H9 (cell line): ENCODE measurements around the gene RAB1B. TPM values are rescaled to one million over a fixed set of nuclear protein-coding genes. Genes with fewer than 3 reads are reported as not detected.

Experiments used
- DNase-seq: peaks from one replicate; pipeline ENCODE4 v3.0.0-alpha.2; 2017
- H2AFZ ChIP-seq: one replicate; pipeline ENCODE4 v1.6.1; 2013; ENCODE audit warnings: mild to moderate bottlenecking, low read length, control low read depth, moderate library complexity
- H2AK5ac ChIP-seq: 2 replicates; pipeline ENCODE4 v1.6.1; 2013; ENCODE audit warnings: low read length, control low read depth, mixed read lengths; ENCODE audit not compliant: insufficient read length
- H2BK120ac ChIP-seq: one replicate; pipeline ENCODE4 v1.6.1; 2013; ENCODE audit warnings: low read depth, mild to moderate bottlenecking, low read length, control low read depth, inconsistent platforms; ENCODE audit not compliant: poor library complexity, severe bottlenecking
- H2BK12ac ChIP-seq: 2 replicates; pipeline ENCODE4 v1.6.1; 2013; ENCODE audit warnings: low read length, control low read depth, mixed read lengths, low read depth; ENCODE audit not compliant: insufficient read length
- H2BK15ac ChIP-seq: 2 replicates; pipeline ENCODE4 v1.6.1; 2013; ENCODE audit warnings: low read depth, low read length, control low read depth
- H2BK20ac ChIP-seq: one replicate; pipeline ENCODE4 v1.6.1; 2013; ENCODE audit warnings: low read depth, mild to moderate bottlenecking, low read length, control low read depth, inconsistent platforms; ENCODE audit not compliant: poor library complexity, severe bottlenecking
- H2BK5ac ChIP-seq: 2 replicates; pipeline ENCODE4 v1.6.1; 2013; ENCODE audit warnings: low read length, control low read depth, mixed read lengths; ENCODE audit not compliant: insufficient read length
- H3K14ac ChIP-seq: 2 replicates; pipeline ENCODE4 v1.6.1; 2013; ENCODE audit warnings: low read length, control low read depth; ENCODE audit not compliant: insufficient read depth
- H3K18ac ChIP-seq: 2 replicates; pipeline ENCODE4 v1.6.1; 2013; ENCODE audit warnings: low read depth, mild to moderate bottlenecking, mixed read lengths, low read length, control low read depth; ENCODE audit not compliant: insufficient read length
- H3K23ac ChIP-seq: 2 replicates; pipeline ENCODE4 v1.6.1; 2013; ENCODE audit warnings: low read length, control low read depth, mixed read lengths, low read depth; ENCODE audit not compliant: insufficient read length
- H3K23me2 ChIP-seq: 2 replicates; pipeline ENCODE4 v1.6.1; 2013; ENCODE audit warnings: low read depth, mild to moderate bottlenecking, mixed read lengths, low read length, control low read depth; ENCODE audit not compliant: insufficient read length, poor library complexity, severe bottlenecking
- H3K27ac ChIP-seq: 2 replicates; pipeline ENCODE4 v1.5.1; 2013; ENCODE audit warnings: low read length, control low read depth, mixed read lengths, low read depth; ENCODE audit not compliant: insufficient read length
- H3K27me3 ChIP-seq: 2 replicates; pipeline ENCODE4 v1.6.1; 2013; ENCODE audit warnings: low read length, control low read depth, inconsistent platforms; ENCODE audit not compliant: insufficient read depth
- H3K4ac ChIP-seq: 2 replicates; pipeline ENCODE4 v1.6.1; 2013; ENCODE audit warnings: low read depth, mild to moderate bottlenecking, control low read depth, inconsistent platforms, low read length, moderate library complexity
- H3K4me1 ChIP-seq: 2 replicates; pipeline ENCODE4 v1.6.1; 2013; ENCODE audit warnings: low read length, control low read depth, inconsistent platforms; ENCODE audit not compliant: insufficient read depth
- H3K4me2 ChIP-seq: 2 replicates; pipeline ENCODE4 v1.6.1; 2013; ENCODE audit warnings: low read length, control low read depth, mixed read lengths; ENCODE audit not compliant: insufficient read length, insufficient read depth
- H3K56ac ChIP-seq: 2 replicates; pipeline ENCODE4 v1.6.1; 2013; ENCODE audit warnings: low read depth, mild to moderate bottlenecking, mixed read lengths, low read length, control low read depth; ENCODE audit not compliant: insufficient read length
- H3K79me1 ChIP-seq: 2 replicates; pipeline ENCODE4 v1.6.1; 2013; ENCODE audit warnings: low read depth, mild to moderate bottlenecking, moderate library complexity, low read length, control low read depth, inconsistent platforms; ENCODE audit not compliant: insufficient read depth, poor library complexity, severe bottlenecking
- H3K79me2 ChIP-seq: 2 replicates; pipeline ENCODE4 v1.6.1; 2013; ENCODE audit warnings: low read length, control low read depth, inconsistent platforms; ENCODE audit not compliant: insufficient read depth
- H3K9ac ChIP-seq: 2 replicates; pipeline ENCODE4 v1.6.1; 2013; ENCODE audit warnings: low read length, control low read depth, mixed read lengths; ENCODE audit not compliant: insufficient read length; ENCODE audit errors: extremely low read depth
- H3K9me3 ChIP-seq: one replicate; pipeline ENCODE4 v1.6.1; 2013; ENCODE audit warnings: low read depth, low read length, inconsistent platforms; ENCODE audit not compliant: control insufficient read depth
- H3T11ph ChIP-seq: one replicate; pipeline ENCODE4 v1.6.1; 2013; ENCODE audit warnings: mild to moderate bottlenecking, low read length, control low read depth, inconsistent platforms
- H4K20me1 ChIP-seq: one replicate; pipeline ENCODE4 v1.6.1; 2013; ENCODE audit not compliant: control insufficient read depth, insufficient read length, insufficient read depth
- H4K5ac ChIP-seq: 2 replicates; pipeline ENCODE4 v1.6.1; 2013; ENCODE audit warnings: low read depth, mild to moderate bottlenecking, mixed read lengths, low read length, control low read depth; ENCODE audit not compliant: insufficient read length
- H4K8ac ChIP-seq: replicated peaks from 2 replicates; pipeline ENCODE4 v1.6.1; 2013; ENCODE audit warnings: low read length, control low read depth, mixed read lengths, low read depth; ENCODE audit not compliant: insufficient read length
- H4K91ac ChIP-seq: 2 replicates; pipeline ENCODE4 v1.6.1; 2013; ENCODE audit warnings: low read depth, mild to moderate bottlenecking, moderate library complexity, mixed read lengths, low read length, control low read depth; ENCODE audit not compliant: insufficient read length
- H3K27ac Mint-ChIP-seq, 3 experiments: 2 replicates in 2 of 3; 3 replicates in 1 of 3; pipeline ENCODE4 v1.8.0; 2020 to 2021; ENCODE audit warnings: mixed read lengths in 3 of 3, mild to moderate bottlenecking in 1 of 3, moderate library complexity in 1 of 3
- H3K27me3 Mint-ChIP-seq: 2 replicates; pipeline ENCODE4 v1.8.0; 2021; ENCODE audit warnings: low read depth, mild to moderate bottlenecking, moderate library complexity, mixed read lengths
- H3K36me3 Mint-ChIP-seq, 3 experiments: 2 replicates in 2 of 3; 3 replicates in 1 of 3; pipeline ENCODE4 v1.8.0; 2020 to 2021; ENCODE audit warnings: low read depth in 3 of 3, mixed read lengths in 3 of 3; ENCODE audit not compliant: insufficient read depth in 1 of 3
- H3K4me1 Mint-ChIP-seq, 2 experiments: 2 replicates each; pipeline ENCODE4 v1.8.0; 2020; ENCODE audit warnings: mixed read lengths in 2 of 2
- H3K4me3 Mint-ChIP-seq, 2 experiments: 2 replicates in 1 of 2; 3 replicates in 1 of 2; pipeline ENCODE4 v1.8.0; 2020 to 2021; ENCODE audit warnings: mild to moderate bottlenecking in 2 of 2, mixed read lengths in 2 of 2, moderate library complexity in 1 of 2
- H3K9me3 Mint-ChIP-seq, 2 experiments: 2 replicates in 1 of 2; 3 replicates in 1 of 2; pipeline ENCODE4 v1.8.0; 2020; ENCODE audit warnings: mild to moderate bottlenecking in 2 of 2, mixed read lengths in 2 of 2, moderate library complexity in 1 of 2
- WGBS: extraction: QIAGEN DNeasy Blood & Tissue Kit; methylation state at CpG from one replicate; pipeline ENCODE4 v1.1.7; 2013; ENCODE audit warnings: missing lambda C conversion rate, low lambda C conversion rate, mixed read lengths; ENCODE audit not compliant: insufficient read length; ENCODE audit errors: extremely low coverage; 5-methylcytosine and 5-hydroxymethylcytosine counted together
- total RNA-seq: library from RNA; stranded (reverse); gene quantifications from 2 replicates; pipeline ENCODE4 v1.2.1, GENCODE V29; 2021
- TF ChIP-seq, protein P1 (sequence below): fragments of 200-600 bp; sonication (generic); conservative IDR thresholded peaks from 3 replicates; pipeline ENCODE4 v1.8.0; 2021; ENCODE audit warnings: antibody characterized with exemption, mild to moderate bottlenecking

The RAB1B gene
- total RNA-seq, 1 experiment from 2014 or later = 118 TPM

GRCh38 chr11:66317723-66318599 lies 49.5 kb downstream of the RAB1B start:
- Histone ChIP-seq H3K23me2 (peaks cover 2% of the 10 kb centered on the region), H2BK12ac (no peak overlapping the region), H4K5ac (no peak overlapping the region), H3T11ph (no peak overlapping the region), H3K14ac (no peak overlapping the region; the same call in 1 of the 2 replicates), H3K9ac (no peak overlapping the region), H3K27ac (no peak overlapping the region), H4K91ac (no peak overlapping the region), H3K56ac (no peak overlapping the region), H3K23ac (no peak overlapping the region), H2AK5ac (no peak overlapping the region), H4K20me1 (no peaks in the 10 kb centered on the region), H2BK5ac (no peak overlapping the region), H3K4ac (no peak overlapping the region), H3K18ac (peak overlapping the region; percentile 69), H2AFZ (no peak overlapping the region), H3K4me2 (peak overlapping the region; percentile 7), H2BK15ac (no peak overlapping the region), H3K79me1 (no peaks in the 10 kb centered on the region), H3K4me1 (peaks cover 2% of the 10 kb centered on the region; the same call in 1 of the 2 replicates), H3K79me2 (no peaks in the 10 kb centered on the region), H2BK20ac (no peak overlapping the region), H3K9me3 (no peaks in the 10 kb centered on the region), H2BK120ac (no peak overlapping the region), H4K8ac (no peak overlapping the region), H3K27me3 (no peaks in the 10 kb centered on the region)
- H3K27me3 Mint-ChIP-seq = peaks cover 29% of the 10 kb centered on the region
- peak overlapping the region; percentile 42 to 69; a peak in 3 of 5 replicates for H3K4me3 Mint-ChIP-seq
- TF ChIP-seq, protein P1, sequence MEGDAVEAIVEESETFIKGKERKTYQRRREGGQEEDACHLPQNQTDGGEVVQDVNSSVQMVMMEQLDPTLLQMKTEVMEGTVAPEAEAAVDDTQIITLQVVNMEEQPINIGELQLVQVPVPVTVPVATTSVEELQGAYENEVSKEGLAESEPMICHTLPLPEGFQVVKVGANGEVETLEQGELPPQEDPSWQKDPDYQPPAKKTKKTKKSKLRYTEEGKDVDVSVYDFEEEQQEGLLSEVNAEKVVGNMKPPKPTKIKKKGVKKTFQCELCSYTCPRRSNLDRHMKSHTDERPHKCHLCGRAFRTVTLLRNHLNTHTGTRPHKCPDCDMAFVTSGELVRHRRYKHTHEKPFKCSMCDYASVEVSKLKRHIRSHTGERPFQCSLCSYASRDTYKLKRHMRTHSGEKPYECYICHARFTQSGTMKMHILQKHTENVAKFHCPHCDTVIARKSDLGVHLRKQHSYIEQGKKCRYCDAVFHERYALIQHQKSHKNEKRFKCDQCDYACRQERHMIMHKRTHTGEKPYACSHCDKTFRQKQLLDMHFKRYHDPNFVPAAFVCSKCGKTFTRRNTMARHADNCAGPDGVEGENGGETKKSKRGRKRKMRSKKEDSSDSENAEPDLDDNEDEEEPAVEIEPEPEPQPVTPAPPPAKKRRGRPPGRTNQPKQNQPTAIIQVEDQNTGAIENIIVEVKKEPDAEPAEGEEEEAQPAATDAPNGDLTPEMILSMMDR = no peak
- peaks cover 14 to 20% of the 10 kb centered on the region in 2 experiments for H3K9me3 Mint-ChIP-seq
- no CpG with 5 or more reads among the region's 16 CpGs for WGBS
- peaks cover 23 to 31% of the 10 kb centered on the region in 2 experiments for H3K4me1 Mint-ChIP-seq
- peak; percentile 66 for DNase-seq
- peaks cover 8 to 18% (median 16%) of the 10 kb centered on the region in 3 experiments for H3K36me3 Mint-ChIP-seq
- H3K27ac Mint-ChIP-seq = peak overlapping the region in 2 of 3 experiments; percentile 70 to 83; a peak in 1 of 7 replicates
